Liver (tissue), 9 donors: Measurements from ENCODE around the gene SERINC3. TPM values are rescaled to one million over a fixed set of nuclear protein-coding genes. Genes with fewer than 3 reads are reported as not detected.

Source experiments
- DNase-seq: peaks from one replicate; pipeline ENCODE4 v3.0.0-alpha.2; 2017; ENCODE audit warnings: low spot score
- H3K27ac ChIP-seq, 2 donors: one replicate each; pipeline ENCODE4 v1.7.0; 2013; ENCODE audit warnings: inconsistent platforms in 2 of 2, low read length in 2 of 2, control low read depth in 1 of 2, low read depth in 1 of 2, mild to moderate bottlenecking in 1 of 2
- H3K27me3 ChIP-seq, 4 donors: one replicate each; pipeline versions ENCODE4 v1.6.1 to v1.7.0; 2013; ENCODE audit warnings: low read length in 3 of 4, inconsistent platforms in 1 of 4, mild to moderate bottlenecking in 1 of 4, moderate library complexity in 1 of 4; ENCODE audit not compliant: control insufficient read depth in 4 of 4, insufficient read depth in 4 of 4
- H3K36me3 ChIP-seq, 4 donors: one replicate each; pipeline versions ENCODE4 v1.6.1 to v1.7.0; 2013; ENCODE audit warnings: low read length in 3 of 4, mild to moderate bottlenecking in 3 of 4, low read depth in 1 of 4, moderate library complexity in 1 of 4; ENCODE audit not compliant: control insufficient read depth in 4 of 4, insufficient read depth in 3 of 4
- H3K4me1 ChIP-seq, 4 donors: one replicate each; pipeline versions ENCODE4 v1.6.1 to v1.7.0; 2013; ENCODE audit warnings: low read length in 3 of 4, mild to moderate bottlenecking in 3 of 4, moderate library complexity in 1 of 4; ENCODE audit not compliant: control insufficient read depth in 4 of 4, insufficient read depth in 4 of 4
- H3K4me3 ChIP-seq, 3 donors: one replicate each; pipeline versions ENCODE4 v1.6.1 to v1.7.0; 2013; ENCODE audit warnings: low read length in 3 of 3, control low read depth in 1 of 3, low read depth in 1 of 3, mild to moderate bottlenecking in 1 of 3
- H3K9ac ChIP-seq, 2 donors: one replicate each; pipeline ENCODE4 v1.7.0; 2013; ENCODE audit warnings: low read length in 2 of 2, mild to moderate bottlenecking in 2 of 2, moderate library complexity in 2 of 2, control low read depth in 1 of 2, low read depth in 1 of 2
- H3K9me3 ChIP-seq, 4 donors: one replicate each; pipeline versions ENCODE4 v1.6.1 to v1.7.0; 2013; ENCODE audit warnings: low read length in 3 of 4; ENCODE audit not compliant: control insufficient read depth in 4 of 4
- ATF3 ChIP-seq: IDR thresholded peaks from 2 replicates; pipeline ENCODE4 v1.6.1; 2016; ENCODE audit warnings: antibody characterized with exemption
- CTCF ChIP-seq: fragments of 150-350 bp; IDR thresholded peaks from 2 replicates; pipeline ENCODE4 v1.5.1; 2017; ENCODE audit warnings: improper control_type of control experiment, low read depth, low read length; ENCODE audit not compliant: missing input control
- FOXA1 ChIP-seq: IDR thresholded peaks from 2 replicates; pipeline ENCODE4 v1.6.1; 2016; ENCODE audit warnings: antibody characterized with exemption
- FOXA2 ChIP-seq: IDR thresholded peaks from 2 replicates; pipeline ENCODE4 v1.6.1; 2016; ENCODE audit warnings: antibody characterized with exemption
- GABPA ChIP-seq, 2 donors: IDR thresholded peaks in 1 of 2; conservative IDR thresholded peaks in 1 of 2; 2 replicates each; pipeline ENCODE4 v1.6.1; 2016; ENCODE audit warnings: antibody characterized with exemption in 2 of 2, mild to moderate bottlenecking in 1 of 2, moderate library complexity in 1 of 2
- HNF4A ChIP-seq, 2 donors: conservative IDR thresholded peaks; 2 replicates each; pipeline ENCODE4 v1.6.1; 2016; ENCODE audit warnings: antibody characterized with exemption in 2 of 2, mild to moderate bottlenecking in 2 of 2
- HNF4G ChIP-seq: IDR thresholded peaks from 2 replicates; pipeline ENCODE4 v1.6.1; 2016; ENCODE audit warnings: antibody characterized with exemption
- JUND ChIP-seq, 2 donors: IDR thresholded peaks; 2 replicates each; pipeline ENCODE4 v1.6.1; 2016; ENCODE audit warnings: antibody characterized with exemption in 2 of 2
- MAX ChIP-seq: IDR thresholded peaks from 2 replicates; pipeline ENCODE4 v1.6.1; 2016; ENCODE audit warnings: antibody characterized with exemption
- NR2F2 ChIP-seq: IDR thresholded peaks from 2 replicates; pipeline ENCODE4 v1.6.1; 2016; ENCODE audit warnings: antibody characterized with exemption
- RAD21 ChIP-seq, 2 donors: IDR thresholded peaks; 2 replicates each; pipeline ENCODE4 v1.6.1; 2016; ENCODE audit warnings: antibody characterized with exemption in 2 of 2, mild to moderate bottlenecking in 2 of 2
- REST ChIP-seq: IDR thresholded peaks from 2 replicates; pipeline ENCODE4 v1.6.1; 2016; ENCODE audit warnings: antibody characterized with exemption, mild to moderate bottlenecking
- RXRA ChIP-seq, 2 donors: IDR thresholded peaks; 2 replicates each; pipeline ENCODE4 v1.6.1; 2017 to 2018; ENCODE audit warnings: antibody characterized with exemption in 2 of 2, mild to moderate bottlenecking in 1 of 2
- SP1 ChIP-seq: IDR thresholded peaks from 2 replicates; pipeline ENCODE4 v1.6.1; 2018; ENCODE audit warnings: antibody characterized with exemption, mild to moderate bottlenecking
- TAF1 ChIP-seq: conservative IDR thresholded peaks from 2 replicates; pipeline ENCODE4 v1.6.1; 2016; ENCODE audit warnings: antibody characterized with exemption, mild to moderate bottlenecking
- YY1 ChIP-seq: IDR thresholded peaks from 2 replicates; pipeline ENCODE4 v1.6.1; 2016; ENCODE audit warnings: antibody characterized with exemption, mild to moderate bottlenecking
- ZBTB33 ChIP-seq: IDR thresholded peaks from 2 replicates; pipeline ENCODE4 v1.6.1; 2016; ENCODE audit warnings: antibody characterized with exemption
- WGBS: extraction: QIAGEN DNeasy Blood & Tissue Kit; methylation state at CpG from one replicate; pipeline ENCODE4 v1.1.7; 2013; 5-methylcytosine and 5-hydroxymethylcytosine counted together
- polyA plus RNA-seq, 2 donors: library from polyadenylated mRNA; stranded (reverse) in 1 of 2; unstranded in 1 of 2; fragments of 200-250 nt in 1 of 2; fragments of >200 nt in 1 of 2; fragmentation: Nextera tagmentation in 1 of 2; extraction: Ambion mirVana in 1 of 2; gene quantifications; one replicate each; pipeline versions ENCODE4 v1.2.1 to v1.2.3, GENCODE V29; 2013 to 2015
- total RNA-seq, 2 donors: library from RNA; depleted of rRNA; stranded (reverse); fragments of >200 nt; gene quantifications; one replicate each; pipeline ENCODE4 v1.2.3, GENCODE V29; 2014
- donor health status: healthy.
- donor health status: healthy.
- donor health status: healthy.
- donor health status: healthy.
- donor health status: healthy.

SERINC3 gene
- total and polyA plus RNA-seq, 4 donors = 51.1 to 70.0 (median 58.5) TPM

GRCh38 chr20:44543358-44543757 is 21.5 kb upstream of the SERINC3 start:
- TF ChIP-seq ATF3 (no peak), HNF4A (conservative IDR thresholded peaks at IDR 0.05) (no peak), REST (no peak), FOXA1 (no peak), RXRA (IDR thresholded peaks at IDR 0.05) (no peak), JUND (IDR thresholded peaks at IDR 0.05) (no peak), NR2F2 (no peak), SP1 (no peak), YY1 (no peak), TAF1 (no peak), RAD21 (IDR thresholded peaks at IDR 0.05) (no peak), FOXA2 (no peak), CTCF (no peak)
- H3K4me3 ChIP-seq = no peak overlapping the region
- H3K27ac ChIP-seq = no peak overlapping the region
- H3K27me3 ChIP-seq = no peaks in the 10 kb centered on the region
- no peaks in the 10 kb centered on the region for H3K9me3 ChIP-seq
- DNase-seq = no peak
- no peak overlapping the region for H3K9ac ChIP-seq
- 36% methylated on average over 3 of the region's 3 CpGs for WGBS
- H3K36me3 ChIP-seq = no peaks in the 10 kb centered on the region
- peaks cover 2 to 28% (median 11%) of the 10 kb centered on the region in 4 donors for H3K4me1 ChIP-seq

- H3K27ac ChIP-seq = no peak overlapping the region
- H3K9ac ChIP-seq = no peak overlapping the region
- no peaks in the 10 kb centered on the region for H3K9me3 ChIP-seq
- H3K27me3 ChIP-seq = no peaks in the 10 kb centered on the region
- no peaks in the 10 kb centered on the region for H3K36me3 ChIP-seq
- peaks cover 2 to 28% (median 11%) of the 10 kb centered on the region in 4 donors for H3K4me1 ChIP-seq
- no peak overlapping the region for H3K4me3 ChIP-seq
- WGBS = 79% methylated on average over 1 of the region's 1 CpG
- DNase-seq = no peak
- TF ChIP-seq RAD21 (IDR thresholded peaks at IDR 0.05) (no peak), HNF4G (no peak), GABPA (IDR thresholded peaks at IDR 0.05 in 1 of 2, conservative IDR thresholded peaks at IDR 0.05 in 1 of 2) (no peak), HNF4A (conservative IDR thresholded peaks at IDR 0.05) (no peak), NR2F2 (no peak), ZBTB33 (no peak), MAX (no peak), TAF1 (no peak), ATF3 (no peak), SP1 (no peak), YY1 (no peak), FOXA1 (no peak), RXRA (IDR thresholded peaks at IDR 0.05) (no peak), REST (no peak), FOXA2 (no peak), CTCF (no peak), JUND (IDR thresholded peaks at IDR 0.05) (no peak)
Observed at GRCh38 chr20:44542890-44543289, 21.0 kb upstream of the SERINC3 start.
